Measurements from ENCODE around the gene PLXNA4.

The PLXNA4 gene

DNA sequence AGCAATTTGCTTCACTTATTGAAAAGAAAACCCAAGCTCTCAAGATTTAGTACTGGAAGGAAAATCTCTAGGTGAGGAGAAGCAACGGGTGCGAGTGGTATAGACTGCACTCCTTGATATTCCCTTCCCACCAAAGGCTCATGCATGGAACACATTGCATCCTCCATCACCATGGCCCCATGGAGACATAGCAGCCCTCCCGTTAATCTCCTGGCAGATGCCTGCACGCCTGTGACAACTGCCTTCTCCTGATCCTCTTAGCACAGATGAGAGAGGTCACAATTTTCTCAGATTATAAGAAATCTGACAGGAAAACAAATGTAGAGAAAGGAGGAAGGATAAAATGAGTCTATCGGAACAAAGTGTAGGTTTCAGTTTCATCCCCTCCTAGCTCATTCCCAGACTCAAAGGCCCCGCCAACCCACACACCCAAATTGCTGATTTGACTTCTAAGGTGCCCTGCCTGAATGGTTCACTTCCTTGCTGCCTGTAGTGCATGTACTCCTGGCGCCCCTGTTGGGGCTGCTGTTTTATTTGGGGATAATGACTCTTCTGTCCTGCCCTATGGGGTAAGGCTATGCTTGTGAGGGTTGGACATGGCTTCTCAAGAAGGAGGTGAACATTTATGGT is 50.0 kb downstream of the PLXNA4 start (continued):
- TF ChIP-seq ZNF19 (tag by site-specific recombination; IDR thresholded peaks at IDR 0.05; ENCODE audit: low read depth) = no peak
- no peak for TF ChIP-seq ZNF155 (tag by site-specific recombination; IDR thresholded peaks at IDR 0.05)
- TF ChIP-seq SP2 (tag by site-specific recombination; IDR thresholded peaks at IDR 0.05) = no peak

DNA sequence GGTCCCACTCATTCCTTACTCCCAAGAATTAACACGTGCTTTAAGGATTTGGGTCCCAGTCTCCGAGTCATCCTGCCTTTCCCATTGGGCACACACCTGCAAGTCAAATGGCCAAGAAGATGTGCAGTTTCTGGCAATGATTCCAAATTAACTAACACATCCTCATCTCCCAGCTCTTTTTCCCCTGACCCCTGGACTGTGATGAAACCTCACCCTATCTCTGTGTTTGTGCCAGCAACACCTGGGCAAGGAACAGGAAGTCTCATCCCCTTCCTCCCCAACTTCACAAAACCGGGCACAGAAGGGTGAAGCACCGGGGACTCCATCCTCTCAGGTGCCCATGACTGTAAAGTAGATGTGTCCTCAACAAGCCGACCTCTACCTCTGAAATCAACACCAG is 54.8 kb downstream of the PLXNA4 start:
- CTCF ChIA-PET = no interaction called here
- no peaks in the 10 kb centered on the region for H3K4me1 ChIP-seq (ENCODE audit: control insufficient read depth, insufficient read depth, low read length)
- TF ChIP-seq BCL11A (tag by site-specific recombination; IDR thresholded peaks at IDR 0.05; ENCODE audit: low read depth) = no peak
- TF ChIP-seq, protein P1, sequence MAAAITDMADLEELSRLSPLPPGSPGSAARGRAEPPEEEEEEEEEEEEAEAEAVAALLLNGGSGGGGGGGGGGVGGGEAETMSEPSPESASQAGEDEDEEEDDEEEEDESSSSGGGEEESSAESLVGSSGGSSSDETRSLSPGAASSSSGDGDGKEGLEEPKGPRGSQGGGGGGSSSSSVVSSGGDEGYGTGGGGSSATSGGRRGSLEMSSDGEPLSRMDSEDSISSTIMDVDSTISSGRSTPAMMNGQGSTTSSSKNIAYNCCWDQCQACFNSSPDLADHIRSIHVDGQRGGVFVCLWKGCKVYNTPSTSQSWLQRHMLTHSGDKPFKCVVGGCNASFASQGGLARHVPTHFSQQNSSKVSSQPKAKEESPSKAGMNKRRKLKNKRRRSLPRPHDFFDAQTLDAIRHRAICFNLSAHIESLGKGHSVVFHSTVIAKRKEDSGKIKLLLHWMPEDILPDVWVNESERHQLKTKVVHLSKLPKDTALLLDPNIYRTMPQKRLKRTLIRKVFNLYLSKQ (tag by site-specific recombination; IDR thresholded peaks at IDR 0.05; ENCODE audit: borderline replicate concordance) = no peak
- TF ChIP-seq, protein P2, sequence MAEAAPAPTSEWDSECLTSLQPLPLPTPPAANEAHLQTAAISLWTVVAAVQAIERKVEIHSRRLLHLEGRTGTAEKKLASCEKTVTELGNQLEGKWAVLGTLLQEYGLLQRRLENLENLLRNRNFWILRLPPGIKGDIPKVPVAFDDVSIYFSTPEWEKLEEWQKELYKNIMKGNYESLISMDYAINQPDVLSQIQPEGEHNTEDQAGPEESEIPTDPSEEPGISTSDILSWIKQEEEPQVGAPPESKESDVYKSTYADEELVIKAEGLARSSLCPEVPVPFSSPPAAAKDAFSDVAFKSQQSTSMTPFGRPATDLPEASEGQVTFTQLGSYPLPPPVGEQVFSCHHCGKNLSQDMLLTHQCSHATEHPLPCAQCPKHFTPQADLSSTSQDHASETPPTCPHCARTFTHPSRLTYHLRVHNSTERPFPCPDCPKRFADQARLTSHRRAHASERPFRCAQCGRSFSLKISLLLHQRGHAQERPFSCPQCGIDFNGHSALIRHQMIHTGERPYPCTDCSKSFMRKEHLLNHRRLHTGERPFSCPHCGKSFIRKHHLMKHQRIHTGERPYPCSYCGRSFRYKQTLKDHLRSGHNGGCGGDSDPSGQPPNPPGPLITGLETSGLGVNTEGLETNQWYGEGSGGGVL (tag by site-specific recombination; IDR thresholded peaks at IDR 0.05) = no peak
- no peak for TF ChIP-seq KLF9 (tag by site-specific recombination; IDR thresholded peaks at IDR 0.05; ENCODE audit: low read depth)
- TF ChIP-seq ZNF514 (tag by site-specific recombination; IDR thresholded peaks at IDR 0.05) = no peak
- TF ChIP-seq FEZF1 (tag by site-specific recombination; IDR thresholded peaks at IDR 0.05) = no peak
- no peak for TF ChIP-seq ZNF214 (tag by site-specific recombination; IDR thresholded peaks at IDR 0.05; ENCODE audit: borderline replicate concordance)
- TF ChIP-seq ZNF48 (tag by site-specific recombination; IDR thresholded peaks at IDR 0.05) = no peak
- TF ChIP-seq, protein P3, sequence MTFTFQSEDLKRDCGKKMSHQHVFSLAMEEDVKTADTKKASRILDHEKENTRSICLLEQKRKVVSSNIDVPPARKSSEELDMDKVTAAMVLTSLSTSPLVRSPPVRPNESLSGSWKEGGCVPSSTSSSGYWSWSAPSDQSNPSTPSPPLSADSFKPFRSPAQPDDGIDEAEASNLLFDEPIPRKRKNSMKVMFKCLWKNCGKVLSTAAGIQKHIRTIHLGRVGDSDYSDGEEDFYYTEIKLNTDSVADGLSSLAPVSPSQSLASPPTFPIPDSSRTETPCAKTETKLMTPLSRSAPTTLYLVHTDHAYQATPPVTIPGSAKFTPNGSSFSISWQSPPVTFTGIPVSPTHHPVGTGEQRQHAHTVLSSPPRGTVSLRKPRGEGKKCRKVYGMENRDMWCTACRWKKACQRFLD (tag by site-specific recombination; IDR thresholded peaks at IDR 0.05) = no peak
- TF ChIP-seq ZNF623 (tag by site-specific recombination; IDR thresholded peaks at IDR 0.05) = no peak
- TF ChIP-seq, protein P4, sequence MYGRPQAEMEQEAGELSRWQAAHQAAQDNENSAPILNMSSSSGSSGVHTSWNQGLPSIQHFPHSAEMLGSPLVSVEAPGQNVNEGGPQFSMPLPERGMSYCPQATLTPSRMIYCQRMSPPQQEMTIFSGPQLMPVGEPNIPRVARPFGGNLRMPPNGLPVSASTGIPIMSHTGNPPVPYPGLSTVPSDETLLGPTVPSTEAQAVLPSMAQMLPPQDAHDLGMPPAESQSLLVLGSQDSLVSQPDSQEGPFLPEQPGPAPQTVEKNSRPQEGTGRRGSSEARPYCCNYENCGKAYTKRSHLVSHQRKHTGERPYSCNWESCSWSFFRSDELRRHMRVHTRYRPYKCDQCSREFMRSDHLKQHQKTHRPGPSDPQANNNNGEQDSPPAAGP (tag by site-specific recombination; IDR thresholded peaks at IDR 0.05) = no peak
- no peak overlapping the region for H3K4me3 ChIP-seq (ENCODE audit: low read depth, low read length)
- H3K9me3 ChIP-seq (ENCODE audit: control insufficient read depth, insufficient read depth, low read depth, low read length) = no peaks in the 10 kb centered on the region
- no peaks in the 10 kb centered on the region for H3K36me3 ChIP-seq (ENCODE audit: control insufficient read depth in 2 of 2, insufficient read depth in 1 of 2, low read length in 2 of 2)
- POLR2A ChIA-PET = no interaction called here
- H3K27ac ChIP-seq (ENCODE audit: extremely low read depth, low read depth, low read length) = no peak overlapping the region

DNA sequence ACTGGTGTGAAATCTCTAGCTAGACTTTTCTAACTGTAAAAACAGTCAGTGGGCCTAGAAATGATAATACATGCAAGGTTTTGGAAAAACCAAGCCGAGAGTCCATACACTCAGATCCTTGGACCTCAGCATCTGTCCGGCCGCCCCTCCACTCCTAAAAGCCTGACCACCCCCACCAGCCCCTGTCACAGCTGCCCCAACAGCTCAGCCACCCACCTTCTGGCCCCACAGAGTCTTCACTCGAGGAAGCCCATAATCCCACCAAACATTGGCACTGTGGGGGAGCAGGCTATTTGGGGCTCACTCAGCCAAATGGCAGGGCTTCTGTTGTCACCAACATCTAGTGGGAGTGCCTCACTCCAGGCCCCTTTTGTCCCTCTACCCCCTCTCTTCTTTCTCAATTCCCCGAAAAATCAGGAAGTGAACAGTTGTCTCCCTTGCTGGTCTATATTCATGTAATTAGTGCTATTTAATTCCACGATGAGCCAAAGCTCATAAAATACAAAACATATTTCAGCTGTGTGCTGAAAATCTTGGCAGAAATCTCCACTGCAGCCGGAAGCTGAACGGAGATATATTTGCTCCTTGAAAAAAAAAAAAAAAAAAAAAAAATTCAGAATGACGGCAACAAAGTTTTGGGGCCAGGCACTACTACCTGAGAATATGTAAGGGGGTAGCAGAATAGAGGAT is 55.5 kb downstream of the PLXNA4 start:
- H3K36me3 ChIP-seq (ENCODE audit: control insufficient read depth in 2 of 2, insufficient read depth in 1 of 2, low read length in 2 of 2) = no peaks in the 10 kb centered on the region
- H3K9me3 ChIP-seq (ENCODE audit: control insufficient read depth, insufficient read depth, low read depth, low read length) = no peaks in the 10 kb centered on the region
- ChIA-PET POLR2A (no interaction called here), CTCF (interaction anchor here (0.6 to 0.7 kb wide), 2 partner anchors 71 to 410 kb away, joined by 4 to 5 read pairs; no protein-coding TSS in a partner anchor)
- no peak overlapping the region for H3K4me3 ChIP-seq (ENCODE audit: low read depth, low read length)
- H3K4me1 ChIP-seq (ENCODE audit: control insufficient read depth, insufficient read depth, low read length) = no peaks in the 10 kb centered on the region
- H3K27ac ChIP-seq (ENCODE audit: extremely low read depth, low read depth, low read length) = no peak overlapping the region
- TF ChIP-seq ZNF623 (tag by site-specific recombination; IDR thresholded peaks at IDR 0.05) (no peak), ZNF266 (tag by site-specific recombination; IDR thresholded peaks at IDR 0.05; ENCODE audit: low read depth) (no peak), ZNF433 (tag by site-specific recombination; IDR thresholded peaks at IDR 0.05; ENCODE audit: low read depth) (no peak), ZNF664 (tag by site-specific recombination; IDR thresholded peaks at IDR 0.05) (no peak), OVOL3 (tag by site-specific recombination; IDR thresholded peaks at IDR 0.05) (no peak)
- TF ChIP-seq, protein P5, sequence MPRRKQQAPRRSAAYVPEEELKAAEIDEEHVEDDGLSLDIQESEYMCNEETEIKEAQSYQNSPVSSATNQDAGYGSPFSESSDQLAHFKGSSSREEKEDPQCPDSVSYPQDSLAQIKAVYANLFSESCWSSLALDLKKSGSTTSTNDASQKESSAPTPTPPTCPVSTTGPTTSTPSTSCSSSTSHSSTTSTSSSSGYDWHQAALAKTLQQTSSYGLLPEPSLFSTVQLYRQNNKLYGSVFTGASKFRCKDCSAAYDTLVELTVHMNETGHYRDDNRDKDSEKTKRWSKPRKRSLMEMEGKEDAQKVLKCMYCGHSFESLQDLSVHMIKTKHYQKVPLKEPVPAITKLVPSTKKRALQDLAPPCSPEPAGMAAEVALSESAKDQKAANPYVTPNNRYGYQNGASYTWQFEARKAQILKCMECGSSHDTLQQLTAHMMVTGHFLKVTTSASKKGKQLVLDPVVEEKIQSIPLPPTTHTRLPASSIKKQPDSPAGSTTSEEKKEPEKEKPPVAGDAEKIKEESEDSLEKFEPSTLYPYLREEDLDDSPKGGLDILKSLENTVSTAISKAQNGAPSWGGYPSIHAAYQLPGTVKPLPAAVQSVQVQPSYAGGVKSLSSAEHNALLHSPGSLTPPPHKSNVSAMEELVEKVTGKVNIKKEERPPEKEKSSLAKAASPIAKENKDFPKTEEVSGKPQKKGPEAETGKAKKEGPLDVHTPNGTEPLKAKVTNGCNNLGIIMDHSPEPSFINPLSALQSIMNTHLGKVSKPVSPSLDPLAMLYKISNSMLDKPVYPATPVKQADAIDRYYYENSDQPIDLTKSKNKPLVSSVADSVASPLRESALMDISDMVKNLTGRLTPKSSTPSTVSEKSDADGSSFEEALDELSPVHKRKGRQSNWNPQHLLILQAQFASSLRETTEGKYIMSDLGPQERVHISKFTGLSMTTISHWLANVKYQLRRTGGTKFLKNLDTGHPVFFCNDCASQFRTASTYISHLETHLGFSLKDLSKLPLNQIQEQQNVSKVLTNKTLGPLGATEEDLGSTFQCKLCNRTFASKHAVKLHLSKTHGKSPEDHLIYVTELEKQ (tag by site-specific recombination; IDR thresholded peaks at IDR 0.05; ENCODE audit: borderline replicate concordance) = no peak
- TF ChIP-seq, protein P6, sequence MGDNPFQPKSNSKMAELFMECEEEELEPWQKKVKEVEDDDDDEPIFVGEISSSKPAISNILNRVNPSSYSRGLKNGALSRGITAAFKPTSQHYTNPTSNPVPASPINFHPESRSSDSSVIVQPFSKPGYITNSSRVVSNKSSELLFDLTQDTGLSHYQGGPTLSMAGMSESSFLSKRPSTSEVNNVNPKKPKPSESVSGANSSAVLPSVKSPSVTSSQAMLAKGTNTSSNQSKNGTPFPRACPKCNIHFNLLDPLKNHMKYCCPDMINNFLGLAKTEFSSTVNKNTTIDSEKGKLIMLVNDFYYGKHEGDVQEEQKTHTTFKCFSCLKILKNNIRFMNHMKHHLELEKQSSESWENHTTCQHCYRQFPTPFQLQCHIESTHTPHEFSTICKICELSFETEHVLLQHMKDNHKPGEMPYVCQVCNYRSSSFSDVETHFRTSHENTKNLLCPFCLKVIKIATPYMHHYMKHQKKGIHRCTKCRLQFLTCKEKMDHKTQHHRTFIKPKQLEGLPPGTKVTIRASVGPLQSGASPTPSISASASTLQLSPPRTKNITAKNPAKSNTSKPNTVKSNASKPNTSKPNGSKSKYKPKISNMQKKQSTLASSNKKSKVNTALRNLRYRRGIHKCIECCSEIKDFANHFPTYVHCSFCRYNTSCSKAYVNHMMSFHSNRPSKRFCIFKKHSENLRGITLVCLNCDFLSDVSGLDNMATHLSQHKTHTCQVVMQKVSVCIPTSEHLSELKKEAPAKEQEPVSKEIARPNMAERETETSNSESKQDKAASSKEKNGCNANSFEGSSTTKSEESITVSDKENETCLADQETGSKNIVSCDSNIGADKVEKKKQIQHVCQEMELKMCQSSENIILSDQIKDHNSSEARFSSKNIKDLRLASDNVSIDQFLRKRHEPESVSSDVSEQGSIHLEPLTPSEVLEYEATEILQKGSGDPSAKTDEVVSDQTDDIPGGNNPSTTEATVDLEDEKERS (tag by site-specific recombination; IDR thresholded peaks at IDR 0.05) = no peak

All from HEK293 (cell line).